ENCODE data around the gene GNG12.
"Not testable (repeated sequence)": the region's sequence is repeated elsewhere in the genome, so short reads cannot be mapped to it uniquely, and the experiment has no call there.

The GNG12 gene

DNA sequence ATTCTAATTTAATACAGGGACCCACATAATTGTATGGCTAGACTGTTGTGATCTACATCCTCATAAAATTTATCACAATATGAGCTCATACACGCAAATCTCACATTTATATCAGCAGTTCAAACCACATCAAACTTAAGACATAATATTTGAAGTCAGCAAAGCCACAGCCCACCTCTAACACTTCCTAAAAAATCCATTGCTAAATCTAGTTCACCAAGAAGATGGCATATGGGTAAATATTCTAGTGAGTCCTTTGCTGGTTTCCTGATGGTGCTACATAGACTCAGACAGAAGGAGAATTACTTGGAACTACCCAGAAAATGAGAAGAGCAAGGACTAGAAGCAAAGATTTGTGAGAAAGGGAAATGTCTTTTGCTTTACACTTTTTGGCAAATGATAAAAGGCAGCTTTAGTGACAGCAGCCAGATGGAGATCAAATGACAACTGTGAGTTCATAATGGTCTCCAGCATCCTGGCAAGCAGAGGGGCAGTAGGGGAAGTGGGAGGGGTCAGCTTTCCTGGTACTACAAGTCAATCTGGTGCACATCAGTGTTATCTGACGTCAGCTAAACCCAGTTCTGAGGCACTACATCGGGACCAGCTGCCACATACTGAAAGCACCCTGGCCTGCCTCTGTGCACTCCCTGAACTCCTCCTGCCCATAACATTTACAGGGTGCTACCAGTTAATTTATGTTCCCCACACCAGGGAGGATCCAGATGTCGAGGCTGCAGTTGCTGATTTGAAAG is 158.8 kb downstream of the GNG12 start:
- no peak for DNase-seq

DNA sequence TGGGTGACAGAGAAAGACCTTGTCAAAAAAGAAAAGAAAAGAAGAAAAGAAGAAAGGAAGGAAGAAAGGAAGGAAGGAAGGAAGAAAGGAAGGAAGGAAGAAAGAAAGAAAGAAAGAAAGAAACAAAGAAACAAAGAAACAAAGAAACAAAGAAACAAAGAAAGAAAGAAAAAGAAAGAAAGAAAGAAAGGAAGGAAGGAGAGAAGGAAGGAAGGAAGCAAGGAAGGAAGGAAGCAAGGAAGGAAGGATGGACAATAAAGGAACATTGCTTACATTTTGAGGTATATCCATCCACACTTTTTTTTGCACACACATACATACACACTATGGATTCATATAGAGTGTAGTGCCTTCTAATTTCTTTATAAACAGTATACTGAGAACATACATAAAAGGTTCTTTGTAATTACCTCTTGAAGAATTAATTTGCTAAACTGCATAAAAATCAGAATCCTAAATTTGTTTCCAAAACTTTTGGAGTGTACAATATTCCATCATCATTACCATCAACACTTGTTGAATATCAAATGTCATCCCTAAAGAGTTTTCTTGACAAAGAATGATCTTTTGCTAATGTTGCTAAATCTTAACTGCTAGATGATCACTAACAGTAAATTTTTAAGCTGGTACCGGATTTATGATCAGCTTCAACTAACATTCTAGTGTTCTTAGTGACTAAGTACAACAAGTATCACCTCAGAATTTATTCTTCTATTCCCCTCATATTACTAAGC is 159.6 kb downstream of the GNG12 start:
- no peak for DNase-seq

DNA sequence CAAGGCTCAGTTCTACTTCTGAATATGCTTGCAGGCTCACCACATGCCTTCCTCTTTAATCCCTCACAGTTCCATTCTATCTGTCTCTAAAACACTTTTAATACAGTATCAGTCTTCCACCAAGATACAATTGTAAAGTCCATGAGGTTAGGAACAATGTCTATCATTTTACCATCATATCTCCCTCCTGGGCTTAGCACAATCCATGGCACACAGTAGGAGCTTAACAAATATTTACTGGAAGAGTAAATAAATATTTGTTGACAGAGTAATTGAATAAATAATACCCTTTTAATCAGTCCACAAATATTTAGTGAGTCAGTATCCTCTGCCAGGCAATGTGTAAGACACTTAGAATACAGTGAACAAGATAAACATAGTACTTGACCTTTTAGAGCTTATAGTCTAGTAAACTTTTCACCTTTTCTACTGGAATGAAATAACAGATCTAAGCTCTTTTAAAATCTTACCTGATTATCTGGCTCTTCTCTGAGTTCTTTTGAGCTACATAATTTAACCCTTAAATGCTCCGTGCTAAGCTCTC is 160.9 kb downstream of the GNG12 start:
- no peak for DNase-seq

DNA sequence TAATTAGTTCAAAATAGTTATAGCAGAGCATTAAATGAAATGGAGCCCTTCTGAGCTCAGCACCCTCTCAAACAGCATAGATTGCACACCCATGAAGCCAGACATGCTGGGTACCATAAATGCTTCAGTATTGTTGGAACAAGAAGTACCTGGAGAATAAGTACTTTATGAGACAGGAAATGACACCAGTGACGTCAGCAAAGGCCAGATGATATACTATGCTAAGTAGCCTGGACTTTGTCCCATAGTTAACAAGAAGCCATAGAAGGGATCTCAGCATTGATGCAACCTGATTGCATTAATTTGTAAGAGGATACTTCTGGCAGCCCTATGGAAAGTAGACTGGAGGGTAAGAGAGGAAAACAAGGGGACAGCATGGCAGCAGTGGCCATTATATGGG is 164.6 kb downstream of the GNG12 start:
- DNase-seq: no peak

DNA sequence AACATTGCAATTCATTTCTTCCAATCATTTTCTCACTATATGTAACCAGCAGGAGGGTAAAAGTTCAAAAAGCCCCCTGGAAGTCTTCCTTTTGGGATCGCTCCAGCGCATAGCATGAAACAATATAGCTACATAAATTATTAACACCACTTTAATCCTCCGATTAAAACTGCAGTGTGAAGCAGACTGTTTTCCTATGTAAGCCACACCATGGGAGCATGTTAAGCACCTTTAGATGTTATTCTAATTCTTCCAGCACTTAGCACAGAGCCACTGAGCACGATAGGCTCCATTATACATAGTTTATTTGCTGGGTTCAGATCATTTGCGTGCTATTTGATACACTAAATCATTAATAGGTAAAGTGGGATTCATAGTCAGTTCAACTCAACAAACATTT is 166.6 kb downstream of the GNG12 start:
- DNase-seq: no peak

DNA sequence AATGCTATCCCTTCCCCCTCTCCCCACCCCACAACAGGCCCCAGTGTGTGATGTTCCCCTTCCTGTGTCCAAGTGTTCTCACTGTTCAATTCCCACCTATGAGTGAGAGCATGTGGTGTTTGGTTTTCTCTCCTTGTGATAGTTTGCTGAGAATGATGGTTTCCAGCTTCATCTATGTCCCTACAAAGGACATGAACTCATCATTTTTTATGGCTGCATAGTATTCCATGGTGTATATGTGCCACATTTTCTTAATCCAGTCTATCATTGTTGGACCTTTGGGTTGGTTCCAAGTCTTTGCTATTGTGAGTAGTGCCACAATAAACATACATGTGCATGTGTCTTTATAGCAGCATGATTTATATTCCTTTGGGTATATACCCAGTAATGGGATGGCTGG is 168.0 kb downstream of the GNG12 start:
- DNase-seq: not testable (repeated sequence)

DNA sequence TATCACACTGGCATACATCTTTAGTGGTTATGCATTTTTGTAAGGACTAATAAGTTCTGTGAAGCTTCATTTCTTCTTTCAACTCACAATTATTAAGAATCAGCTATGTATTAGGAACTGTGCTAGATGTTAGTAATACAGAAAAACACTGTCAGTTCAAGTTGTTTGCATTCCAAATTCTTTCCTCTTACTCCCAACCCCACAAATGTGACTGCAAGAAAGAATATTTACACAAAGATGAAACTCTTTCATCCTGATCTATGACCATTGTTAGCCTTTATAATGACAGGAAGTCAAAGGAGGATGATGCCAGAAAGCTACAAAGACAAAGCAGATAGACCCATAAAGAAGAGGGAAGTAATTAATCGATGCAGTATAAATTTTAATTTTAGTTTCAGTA is 169.2 kb downstream of the GNG12 start:
- no peak for DNase-seq

DNA sequence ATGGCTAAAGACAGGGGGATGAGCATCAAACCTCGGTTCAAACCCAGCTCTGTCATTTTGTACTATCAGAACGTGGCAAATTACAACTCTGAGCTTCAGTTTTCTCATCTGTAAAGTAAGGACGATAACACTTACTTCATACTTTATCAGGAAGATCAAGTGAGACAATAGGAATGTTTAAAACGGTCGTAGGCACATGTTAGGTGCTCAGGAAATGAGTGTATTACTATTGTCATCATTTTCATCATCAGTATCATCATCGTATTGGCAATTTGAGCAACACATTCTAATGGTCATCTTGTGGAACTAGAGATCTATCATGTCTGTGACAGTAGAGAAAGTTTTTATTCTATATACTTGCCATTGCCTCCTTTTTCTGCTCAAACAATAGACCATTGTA is 170.4 kb downstream of the GNG12 start:
- DNase-seq: no peak

DNA sequence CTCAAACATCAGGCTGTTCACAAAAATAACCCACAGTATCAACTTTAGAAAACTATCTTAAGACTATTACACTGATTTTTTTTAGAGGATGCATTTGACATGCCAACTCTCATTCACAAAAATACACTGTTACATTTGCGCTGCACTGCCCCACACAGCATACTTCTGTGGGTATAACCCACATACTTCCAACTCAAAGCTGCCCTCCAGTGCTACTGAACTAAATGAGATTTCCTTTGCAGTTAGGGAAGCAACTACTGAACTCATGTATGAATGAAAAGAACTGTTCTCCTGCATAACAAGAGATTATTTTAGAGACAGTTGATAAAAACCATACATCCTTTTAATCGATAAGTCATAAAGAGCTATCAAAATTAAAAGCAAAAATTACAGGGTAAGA is 174.0 kb downstream of the GNG12 start:
- DNase-seq: no peak

DNA sequence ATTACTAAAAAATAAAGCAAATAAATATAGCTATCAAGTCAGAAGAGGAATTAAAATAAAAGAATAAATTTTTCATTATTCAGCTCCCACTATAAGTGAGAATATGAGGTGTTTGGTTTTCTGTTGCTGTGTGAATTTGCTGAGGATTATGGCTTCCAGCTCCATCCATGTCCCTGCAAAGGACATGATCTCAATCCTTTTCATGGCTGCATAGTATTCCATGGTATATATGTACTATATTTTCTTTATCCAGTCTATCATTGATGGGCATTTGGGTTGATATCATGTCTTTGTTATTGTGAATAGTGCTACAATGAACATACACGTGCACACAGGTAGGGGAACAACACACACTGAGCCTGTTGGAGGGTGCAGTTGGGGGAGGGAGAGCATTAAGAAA is 176.1 kb downstream of the GNG12 start:
- not testable (repeated sequence) for DNase-seq

DNA sequence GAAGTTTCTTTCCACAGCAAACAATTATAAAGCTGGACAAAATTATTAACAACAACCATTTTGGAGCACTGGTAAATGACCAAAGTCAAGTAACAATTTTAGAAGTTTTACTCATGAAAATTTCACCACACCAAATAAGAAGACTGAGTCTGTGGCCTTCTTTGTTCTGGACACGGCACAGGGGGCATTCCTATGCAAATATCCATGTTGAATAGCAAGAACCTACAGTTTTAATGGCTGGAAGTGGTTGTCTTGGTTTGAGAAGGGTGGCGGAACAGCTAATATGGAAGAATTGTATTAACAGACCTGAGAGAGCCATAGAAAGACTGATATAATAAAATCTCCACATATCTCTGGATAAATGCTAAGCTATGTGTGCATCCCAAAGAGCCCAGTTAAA is 177.7 kb downstream of the GNG12 start:
- no peak for DNase-seq

DNA sequence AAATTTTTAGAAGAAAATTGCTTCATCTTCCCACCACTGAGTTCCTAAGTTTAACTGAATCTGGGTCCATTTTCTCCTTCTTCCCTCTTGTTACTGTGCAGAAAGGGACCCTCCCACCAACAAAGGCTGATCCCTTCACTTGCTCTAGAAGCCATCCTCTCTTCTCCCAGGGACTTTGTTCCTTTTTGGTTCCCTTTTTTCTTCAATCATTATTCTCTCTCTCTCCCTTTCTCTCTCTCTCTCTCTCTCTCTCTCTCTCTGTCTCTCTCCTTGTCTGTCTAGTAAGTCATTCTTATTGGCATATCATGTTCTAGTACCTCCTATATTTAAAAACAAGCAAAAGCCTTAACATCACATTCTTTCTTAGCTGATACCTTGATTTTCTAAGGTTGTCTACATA is 180.0 kb downstream of the GNG12 start:
- no peak for DNase-seq

DNA sequence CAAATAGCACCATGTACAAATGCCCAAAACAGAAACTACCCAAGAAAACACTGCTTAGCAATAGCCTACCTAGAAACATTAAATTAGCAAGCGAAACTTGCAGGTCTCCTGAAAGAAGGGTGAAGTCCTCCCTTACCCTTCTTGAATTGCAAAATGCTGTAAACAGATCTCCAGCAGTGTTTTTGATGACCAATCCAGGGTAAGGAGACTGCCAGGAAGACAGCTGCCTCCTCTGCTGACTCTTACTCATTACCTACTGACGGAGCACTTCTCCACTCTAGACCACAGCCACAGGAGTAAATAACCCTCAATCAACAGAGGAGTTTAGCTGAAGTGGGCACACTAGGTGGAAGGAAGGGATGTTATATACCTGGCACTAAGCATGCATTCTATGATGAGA is 180.5 kb downstream of the GNG12 start:
- peak; percentile 59 for DNase-seq

Data from NCI-H2227 treated with DMSO at 0.1 percent for 48 hours (cell line).